ENCODE measurements around the gene AFG3L2.

- TF ChIP-seq, protein P1, sequence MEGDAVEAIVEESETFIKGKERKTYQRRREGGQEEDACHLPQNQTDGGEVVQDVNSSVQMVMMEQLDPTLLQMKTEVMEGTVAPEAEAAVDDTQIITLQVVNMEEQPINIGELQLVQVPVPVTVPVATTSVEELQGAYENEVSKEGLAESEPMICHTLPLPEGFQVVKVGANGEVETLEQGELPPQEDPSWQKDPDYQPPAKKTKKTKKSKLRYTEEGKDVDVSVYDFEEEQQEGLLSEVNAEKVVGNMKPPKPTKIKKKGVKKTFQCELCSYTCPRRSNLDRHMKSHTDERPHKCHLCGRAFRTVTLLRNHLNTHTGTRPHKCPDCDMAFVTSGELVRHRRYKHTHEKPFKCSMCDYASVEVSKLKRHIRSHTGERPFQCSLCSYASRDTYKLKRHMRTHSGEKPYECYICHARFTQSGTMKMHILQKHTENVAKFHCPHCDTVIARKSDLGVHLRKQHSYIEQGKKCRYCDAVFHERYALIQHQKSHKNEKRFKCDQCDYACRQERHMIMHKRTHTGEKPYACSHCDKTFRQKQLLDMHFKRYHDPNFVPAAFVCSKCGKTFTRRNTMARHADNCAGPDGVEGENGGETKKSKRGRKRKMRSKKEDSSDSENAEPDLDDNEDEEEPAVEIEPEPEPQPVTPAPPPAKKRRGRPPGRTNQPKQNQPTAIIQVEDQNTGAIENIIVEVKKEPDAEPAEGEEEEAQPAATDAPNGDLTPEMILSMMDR (conservative IDR thresholded peaks at IDR 0.05; ENCODE audit: low read depth in 2 of 2): no peak
- TF ChIP-seq POLR2AphosphoS5 (IDR thresholded peaks at IDR 0.05; ENCODE audit: low read depth): no peak
- TF ChIP-seq, protein P2, sequence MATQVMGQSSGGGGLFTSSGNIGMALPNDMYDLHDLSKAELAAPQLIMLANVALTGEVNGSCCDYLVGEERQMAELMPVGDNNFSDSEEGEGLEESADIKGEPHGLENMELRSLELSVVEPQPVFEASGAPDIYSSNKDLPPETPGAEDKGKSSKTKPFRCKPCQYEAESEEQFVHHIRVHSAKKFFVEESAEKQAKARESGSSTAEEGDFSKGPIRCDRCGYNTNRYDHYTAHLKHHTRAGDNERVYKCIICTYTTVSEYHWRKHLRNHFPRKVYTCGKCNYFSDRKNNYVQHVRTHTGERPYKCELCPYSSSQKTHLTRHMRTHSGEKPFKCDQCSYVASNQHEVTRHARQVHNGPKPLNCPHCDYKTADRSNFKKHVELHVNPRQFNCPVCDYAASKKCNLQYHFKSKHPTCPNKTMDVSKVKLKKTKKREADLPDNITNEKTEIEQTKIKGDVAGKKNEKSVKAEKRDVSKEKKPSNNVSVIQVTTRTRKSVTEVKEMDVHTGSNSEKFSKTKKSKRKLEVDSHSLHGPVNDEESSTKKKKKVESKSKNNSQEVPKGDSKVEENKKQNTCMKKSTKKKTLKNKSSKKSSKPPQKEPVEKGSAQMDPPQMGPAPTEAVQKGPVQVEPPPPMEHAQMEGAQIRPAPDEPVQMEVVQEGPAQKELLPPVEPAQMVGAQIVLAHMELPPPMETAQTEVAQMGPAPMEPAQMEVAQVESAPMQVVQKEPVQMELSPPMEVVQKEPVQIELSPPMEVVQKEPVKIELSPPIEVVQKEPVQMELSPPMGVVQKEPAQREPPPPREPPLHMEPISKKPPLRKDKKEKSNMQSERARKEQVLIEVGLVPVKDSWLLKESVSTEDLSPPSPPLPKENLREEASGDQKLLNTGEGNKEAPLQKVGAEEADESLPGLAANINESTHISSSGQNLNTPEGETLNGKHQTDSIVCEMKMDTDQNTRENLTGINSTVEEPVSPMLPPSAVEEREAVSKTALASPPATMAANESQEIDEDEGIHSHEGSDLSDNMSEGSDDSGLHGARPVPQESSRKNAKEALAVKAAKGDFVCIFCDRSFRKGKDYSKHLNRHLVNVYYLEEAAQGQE (IDR thresholded peaks at IDR 0.05; ENCODE audit: unreplicated experiment): no peak
- no peak for TF ChIP-seq JUNB (IDR thresholded peaks at IDR 0.05; ENCODE audit: unreplicated experiment)
- no peak for TF ChIP-seq CREB1 (CRISPR knock-in tag; IDR thresholded peaks at IDR 0.05; ENCODE audit: low read depth)
- TF ChIP-seq EZH2phosphoT487 (IDR thresholded peaks at IDR 0.05; ENCODE audit: unreplicated experiment): no peak
- TF ChIP-seq NANOG (IDR thresholded peaks at IDR 0.05; ENCODE audit: borderline replicate concordance): no peak
- no peak for TF ChIP-seq ZNF331 (CRISPR knock-in tag; IDR thresholded peaks at IDR 0.05; ENCODE audit: low read depth)
- no peak for TF ChIP-seq EZH2 (IDR thresholded peaks at IDR 0.05; ENCODE audit: low read depth, unreplicated experiment)
- TF ChIP-seq ZNF114 (CRISPR knock-in tag; IDR thresholded peaks at IDR 0.05): no peak
- TF ChIP-seq ZNF462 (CRISPR knock-in tag; IDR thresholded peaks at IDR 0.05): no peak
Measured at GRCh38 chr18:12371590-12371989, 5.4 kb downstream of the AFG3L2 start.
